Kidney epithelial cell (primary cell): ENCODE measurements around the gene MALSU1. TPM values are rescaled to one million over a fixed set of nuclear protein-coding genes. Genes with fewer than 3 reads are reported as not detected.
"Not testable (repeated sequence)": the region's sequence is repeated elsewhere in the genome, so short reads cannot be mapped to it uniquely, and the experiment has no call there.

Experiments
- DNase-seq: peaks from one replicate; pipeline ENCODE4 v3.0.0-alpha.2; 2010; ENCODE audit warnings: low read depth
- H3K27me3 ChIP-seq: 2 replicates; pipeline ENCODE4 v1.6.0; 2011; ENCODE audit warnings: low read length; ENCODE audit not compliant: control insufficient read depth, insufficient read depth
- H3K36me3 ChIP-seq: 2 replicates; pipeline ENCODE4 v1.5.1; 2011; ENCODE audit warnings: low read length; ENCODE audit not compliant: control insufficient read depth, insufficient read depth
- H3K4me3 ChIP-seq: 2 replicates; pipeline ENCODE4 v1.5.1; 2011; ENCODE audit warnings: low read depth, mild to moderate bottlenecking, control low read depth, low read length
- CTCF ChIP-seq: IDR thresholded peaks from 2 replicates; pipeline ENCODE4 v1.5.1; 2011; ENCODE audit warnings: mild to moderate bottlenecking, moderate library complexity, low read length, control low read depth, inconsistent platforms; ENCODE audit not compliant: insufficient read depth, poor library complexity, severe bottlenecking
- total RNA-seq: library from RNA; depleted of rRNA; stranded (reverse); fragments of >200 nt; gene quantifications from 2 replicates; pipeline ENCODE4 v1.2.3, GENCODE V29; 2015

The MALSU1 gene
- total RNA-seq, 1 donor from 2014 or later: 58.5 TPM

- no peak for TF ChIP-seq CTCF
- no peak for DNase-seq
- Histone ChIP-seq H3K27me3 (no peaks in the 10 kb centered on the region), H3K36me3 (no peaks in the 10 kb centered on the region), H3K4me3 (no peak overlapping the region)
These were observed 3.8 kb upstream of the MALSU1 start for GRCh38 chr7:23295401-23295697.

GRCh38 chr7:23298141-23298881 is 828 bp upstream of the MALSU1 start:
- DNase-seq: peak; percentile 9
- Histone ChIP-seq H3K4me3 (no peak overlapping the region), H3K27me3 (no peaks in the 10 kb centered on the region), H3K36me3 (no peaks in the 10 kb centered on the region)
- TF ChIP-seq CTCF: no peak

- DNase-seq: no peak
- H3K4me3 ChIP-seq: peak overlapping the region; percentile 99
- H3K36me3 ChIP-seq: no peaks in the 10 kb centered on the region
- no peak for TF ChIP-seq CTCF
- no peaks in the 10 kb centered on the region for H3K27me3 ChIP-seq
These were observed 696 bp downstream of the MALSU1 start for GRCh38 chr7:23299770-23300300.

- DNase-seq: no peak
- no peaks in the 10 kb centered on the region for H3K27me3 ChIP-seq
- peaks cover 2% of the 10 kb centered on the region for H3K36me3 ChIP-seq
- no peak overlapping the region for H3K4me3 ChIP-seq
- TF ChIP-seq CTCF: no peak
These were observed 7.9 kb downstream of the MALSU1 start for GRCh38 chr7:23306936-23307521.

GRCh38 chr7:23308754-23309153 is 9.6 kb downstream of the MALSU1 start:
- DNase-seq: no peak
- no peaks in the 10 kb centered on the region for H3K27me3 ChIP-seq
- H3K36me3 ChIP-seq: peaks cover 2% of the 10 kb centered on the region
- no peak overlapping the region for H3K4me3 ChIP-seq
- TF ChIP-seq CTCF: no peak

- H3K27me3 ChIP-seq, DNase-seq, H3K36me3 ChIP-seq, H3K4me3 ChIP-seq: not testable (repeated sequence)
These were observed 13.0 kb downstream of the MALSU1 start for GRCh38 chr7:23312141-23312540.
